GM12892 (cell line): ENCODE results near the gene TRIM14.

ENCODE experiments used
- DNase-seq: peaks from one replicate; pipeline ENCODE4 v3.0.0; 2011; ENCODE audit not compliant: insufficient read length
- FAIRE-seq: peaks from 2 replicates; lab custom pipeline; 2011; peaks lifted over from hg19 to GRCh38; lab: Jason Lieb, UNC
- POLR2A ChIP-seq: IDR thresholded peaks from 2 replicates; pipeline ENCODE4 v1.6.1; 2011; ENCODE audit warnings: low read depth, low read length, control low read depth
- POLR2AphosphoS5 ChIP-seq: IDR thresholded peaks from 2 replicates; pipeline ENCODE4 v1.6.1; 2011; ENCODE audit warnings: low read depth, low read length, control low read depth
- TAF1 ChIP-seq: IDR thresholded peaks from 2 replicates; pipeline ENCODE4 v1.6.1; 2011; ENCODE audit warnings: low read depth, mild to moderate bottlenecking, control low read depth, low read length, borderline replicate concordance

Gene TRIM14

GRCh38 chr9:98152526-98152925 lies 33.5 kb upstream of the TRIM14 start:
- TF ChIP-seq TAF1 (no peak), POLR2AphosphoS5 (no peak), POLR2A (no peak)
- no peak for FAIRE-seq
- no peak for DNase-seq

- FAIRE-seq (no peak), DNase-seq (no peak)
- TF ChIP-seq POLR2A, result no peak
- TF ChIP-seq TAF1, result no peak
- TF ChIP-seq POLR2AphosphoS5, result no peak
Measured at GRCh38 chr9:98150721-98151120, 31.7 kb upstream of the TRIM14 start.

- FAIRE-seq (no peak), DNase-seq (no peak)
- TF ChIP-seq POLR2A (no peak), POLR2AphosphoS5 (no peak), TAF1 (no peak)
Measured at GRCh38 chr9:98150164-98150563, 31.1 kb upstream of the TRIM14 start.

GRCh38 chr9:98149422-98149821 lies 30.4 kb upstream of the TRIM14 start:
- no peak for FAIRE-seq
- TF ChIP-seq POLR2AphosphoS5 (no peak), TAF1 (no peak), POLR2A (no peak)
- DNase-seq, result no peak

DNA sequence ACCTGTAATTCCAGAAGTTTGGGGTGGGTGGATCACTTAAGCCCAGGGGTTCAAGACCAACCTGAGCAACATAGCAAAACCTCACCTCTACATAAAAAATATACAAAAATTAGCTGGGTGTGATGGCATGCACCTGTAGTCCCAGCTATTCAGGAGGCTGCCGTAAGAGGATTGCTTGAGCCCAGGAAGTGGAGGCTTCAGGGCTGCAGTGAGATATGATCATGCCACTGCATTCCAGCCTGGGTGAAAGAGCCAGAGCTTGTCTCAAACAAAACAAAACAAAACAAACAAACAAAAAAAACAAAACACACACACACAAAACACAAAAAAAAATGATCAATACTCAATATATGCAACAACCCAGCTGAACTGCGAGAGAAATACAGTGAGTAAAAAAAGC lies 29.5 kb upstream of the TRIM14 start:
- FAIRE-seq (no peak), DNase-seq (no peak)
- no peak for TF ChIP-seq TAF1
- TF ChIP-seq POLR2A, result no peak
- TF ChIP-seq POLR2AphosphoS5, result no peak

- no peak for DNase-seq
- no peak for TF ChIP-seq TAF1
- no peak for TF ChIP-seq POLR2AphosphoS5
- no peak for TF ChIP-seq POLR2A
- FAIRE-seq, result no peak
Measured at GRCh38 chr9:98147582-98147981, 28.6 kb upstream of the TRIM14 start.

GRCh38 chr9:98146101-98146991 lies 27.3 kb upstream of the TRIM14 start:
- TF ChIP-seq TAF1 (no peak), POLR2A (no peak), POLR2AphosphoS5 (no peak)
- no peak for FAIRE-seq
- DNase-seq, result peak; percentile 39

DNA sequence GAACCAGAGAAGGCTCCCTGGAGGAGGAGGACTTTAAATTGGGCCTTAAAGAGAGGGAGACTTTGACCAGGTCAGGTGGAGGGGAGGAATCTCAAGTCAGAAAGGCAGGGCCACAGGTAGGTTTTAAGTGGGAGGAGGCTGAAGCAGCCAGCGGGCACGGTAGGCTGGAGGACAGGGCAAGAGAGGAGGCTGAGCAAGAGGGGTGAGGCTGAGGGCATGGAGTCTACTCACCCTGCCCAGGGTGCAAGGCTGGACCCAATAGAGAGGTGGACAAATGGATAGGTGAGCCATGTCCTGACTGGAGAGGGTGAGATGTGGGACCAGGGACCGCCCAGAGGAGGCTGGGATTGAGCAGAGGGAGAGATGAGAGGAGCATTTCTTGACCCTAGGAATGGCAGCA lies 25.6 kb upstream of the TRIM14 start:
- no peak for FAIRE-seq
- DNase-seq, result no peak
- TF ChIP-seq POLR2AphosphoS5, result no peak
- no peak for TF ChIP-seq POLR2A
- no peak for TF ChIP-seq TAF1

GRCh38 chr9:98144076-98144475 lies 25.1 kb upstream of the TRIM14 start:
- no peak for TF ChIP-seq POLR2A
- no peak for TF ChIP-seq POLR2AphosphoS5
- no peak for TF ChIP-seq TAF1
- DNase-seq (no peak), FAIRE-seq (no peak)

GRCh38 chr9:98142925-98143481 lies 24.0 kb upstream of the TRIM14 start:
- no peak for DNase-seq
- TF ChIP-seq POLR2A (no peak), POLR2AphosphoS5 (no peak), TAF1 (no peak)
- FAIRE-seq, result no peak

DNA sequence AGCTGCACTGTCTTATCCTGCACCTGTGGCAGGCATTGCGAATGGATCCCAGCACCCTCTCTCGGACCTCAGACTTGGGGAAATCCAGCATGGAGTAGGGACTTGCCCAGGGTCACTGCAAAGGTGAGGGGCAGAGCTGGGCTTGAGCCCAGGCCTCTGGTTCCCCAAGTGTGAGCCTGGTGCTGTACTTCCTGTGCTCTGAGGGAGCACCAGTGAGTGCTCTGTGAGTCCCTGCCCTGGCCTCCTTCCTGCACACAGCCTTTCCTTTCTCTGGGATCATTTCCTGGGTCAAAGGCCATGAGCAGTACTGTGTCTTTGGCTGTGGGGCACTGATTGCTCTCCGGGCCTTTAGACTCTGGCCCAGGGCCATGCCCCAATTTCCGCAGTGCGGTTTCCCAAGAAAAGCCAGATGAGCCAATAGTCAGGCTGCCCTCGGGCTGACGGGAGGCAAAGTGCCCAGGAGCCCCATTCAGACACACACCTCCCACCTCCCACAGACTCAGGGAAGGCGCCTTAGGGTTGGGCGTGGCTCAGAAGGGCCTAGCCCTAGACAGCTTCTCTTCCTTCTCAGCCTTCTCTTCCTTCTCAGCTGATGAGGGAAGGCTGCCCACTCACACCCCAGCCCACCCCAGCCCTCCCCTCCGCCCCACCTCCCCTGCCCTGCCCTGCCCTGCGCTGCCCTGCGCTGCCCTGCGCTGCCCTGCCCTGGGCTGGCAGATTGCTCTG lies 23.3 kb upstream of the TRIM14 start:
- DNase-seq, result no peak
- TF ChIP-seq POLR2AphosphoS5 (no peak), POLR2A (no peak), TAF1 (no peak)
- no peak for FAIRE-seq
